ENCODE data around the gene TAF11L6.
"Not testable (repeated sequence)": the region's sequence is repeated elsewhere in the genome, so short reads cannot be mapped to it uniquely, and the experiment has no call there.

The TAF11L6 gene
- total RNA-seq: 0 reads per million in 17 experiments

GRCh38 chr5:17528369-17528768 lies at the start of gene TAF11L6:
Gene TAF11L6 (plus strand): TSS chr5:17528669.
- DNase-seq: not testable (repeated sequence)

DNA sequence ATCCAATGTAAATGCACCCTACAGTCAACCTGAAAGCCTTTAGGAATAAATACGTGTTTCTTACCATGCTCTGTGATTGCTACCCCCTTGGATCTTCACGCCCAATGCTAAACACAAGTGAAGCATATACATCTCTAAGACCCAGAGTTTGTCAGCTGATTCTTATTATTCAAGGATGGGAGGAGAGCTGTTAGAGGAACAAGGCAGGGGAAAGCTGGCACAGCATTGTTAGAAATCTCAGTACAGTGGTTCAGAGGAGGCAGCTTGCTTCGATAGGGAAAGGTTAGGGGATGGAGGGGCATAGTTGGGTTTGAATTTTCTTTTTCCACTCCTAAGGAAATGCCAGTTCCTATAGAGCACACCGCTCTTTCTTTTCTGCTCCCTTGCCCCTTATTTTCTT lies 47.1 kb upstream of the TAF11L6 start:
- DNase-seq: peak in 1 of 4 experiments; percentile 6

DNA sequence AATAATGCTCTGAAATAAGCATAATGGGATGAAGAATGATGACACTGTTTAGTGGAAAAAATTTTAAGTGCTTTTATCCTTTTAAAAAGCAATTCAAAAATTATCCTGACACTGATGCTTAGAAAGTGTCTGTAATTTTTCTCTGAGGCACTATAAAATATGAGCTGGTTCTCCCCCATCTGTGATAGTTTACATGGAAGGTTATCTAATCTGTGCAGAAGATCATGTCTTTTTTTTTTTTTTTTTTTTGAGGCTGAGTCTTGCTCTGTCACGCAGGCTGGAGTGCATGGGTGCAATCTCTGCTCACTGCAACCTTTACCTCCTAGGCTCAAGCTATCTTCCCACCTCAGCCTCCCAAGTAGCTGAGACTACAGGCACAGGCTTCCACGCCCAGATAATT lies 45.7 kb upstream of the TAF11L6 start:
- DNase-seq: no peak

- DNase-seq: peak in 2 of 4 experiments; percentile 1 to 2
Measured at GRCh38 chr5:17486464-17487173, 41.9 kb upstream of the TAF11L6 start.

GRCh38 chr5:17487174-17487512 lies 41.3 kb upstream of the TAF11L6 start:
- DNase-seq: no peak

GRCh38 chr5:17491257-17491656 lies 37.2 kb upstream of the TAF11L6 start:
- not testable (repeated sequence) for DNase-seq

DNA sequence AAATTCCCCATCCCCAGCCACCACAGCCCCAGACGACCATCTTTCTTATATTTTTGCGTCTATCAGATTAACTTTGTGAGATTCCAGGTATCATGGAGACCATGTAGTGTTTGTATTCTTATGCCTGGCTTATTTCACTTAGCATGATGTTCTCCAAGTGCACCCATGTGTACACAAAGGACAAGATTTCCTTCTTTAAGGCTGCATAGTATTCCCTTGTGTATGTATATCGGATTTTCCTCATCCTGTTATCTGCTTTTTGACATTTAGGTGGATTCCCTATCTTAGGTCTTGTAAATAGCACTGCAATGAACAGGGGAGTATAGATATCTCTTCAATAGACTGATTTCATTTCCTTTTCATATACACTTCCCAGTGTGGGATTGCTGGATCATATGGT lies 35.7 kb upstream of the TAF11L6 start:
- no peak for DNase-seq

DNA sequence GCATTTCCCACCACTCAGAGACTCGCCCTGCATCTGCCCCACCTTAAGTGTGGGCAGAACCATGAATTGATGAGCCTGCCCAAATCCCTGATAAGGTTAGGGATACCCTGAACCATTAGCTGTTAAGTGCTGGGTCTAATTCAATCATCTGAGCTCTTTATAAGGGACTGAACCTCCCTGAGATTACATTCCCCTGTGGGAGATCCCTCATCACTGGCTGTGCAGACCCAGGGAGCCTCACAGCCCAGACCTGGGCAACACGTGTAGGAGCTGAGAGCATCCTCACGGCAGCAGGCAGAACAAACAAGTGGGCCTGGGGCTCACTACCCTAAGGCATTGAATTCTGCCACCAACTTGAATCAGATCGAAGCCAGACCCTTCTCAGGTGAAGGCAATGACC lies 31.0 kb upstream of the TAF11L6 start:
- no peak for DNase-seq

DNA sequence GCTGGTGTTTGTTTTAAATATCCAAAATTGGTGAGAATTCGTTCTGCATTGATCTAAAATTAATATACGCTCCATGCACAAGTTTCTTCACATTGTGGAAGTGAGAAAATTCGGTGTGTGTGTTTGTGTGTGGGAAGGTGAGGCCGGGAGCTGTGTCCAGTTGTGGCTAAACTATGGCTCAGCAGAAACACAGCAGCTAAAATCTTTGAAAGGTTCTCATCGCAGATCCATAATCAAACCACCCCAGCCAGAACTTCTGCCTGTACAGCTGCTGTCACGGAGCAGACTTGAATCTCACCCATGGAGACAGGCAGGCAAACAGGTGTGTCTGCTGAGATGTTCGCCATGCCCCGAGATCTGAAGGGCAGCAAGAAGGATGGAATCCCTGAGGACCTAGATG lies 30.5 kb upstream of the TAF11L6 start, which contains the start of gene TAF11L2:
Gene TAF11L2, plus strand, starts transcription at position 301 of the 400 bp plus-strand sequence.
- not testable (repeated sequence) for DNase-seq

GRCh38 chr5:17511775-17512325 lies 16.6 kb upstream of the TAF11L6 start:
- DNase-seq: no peak

DNA sequence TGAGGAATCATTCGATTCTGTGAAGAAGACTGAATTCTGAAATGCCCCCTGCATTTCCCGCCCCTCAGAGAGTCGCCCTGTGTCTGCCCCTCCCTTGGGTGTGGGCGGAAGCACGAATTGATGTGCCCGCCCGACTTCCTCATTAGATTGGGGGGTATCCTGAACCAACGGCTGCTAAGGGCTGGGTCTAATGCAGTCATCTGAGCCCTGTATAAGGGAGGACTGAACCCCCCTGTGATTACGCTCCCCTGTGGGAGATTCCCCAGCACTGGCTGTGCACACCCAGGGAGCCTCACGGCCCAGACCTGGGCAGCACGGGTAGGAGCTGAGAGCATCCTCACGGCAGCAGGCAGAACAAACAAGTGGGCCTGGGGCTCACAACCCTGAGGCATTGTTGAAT lies 10.9 kb upstream of the TAF11L6 start:
- DNase-seq: not testable (repeated sequence)

DNA sequence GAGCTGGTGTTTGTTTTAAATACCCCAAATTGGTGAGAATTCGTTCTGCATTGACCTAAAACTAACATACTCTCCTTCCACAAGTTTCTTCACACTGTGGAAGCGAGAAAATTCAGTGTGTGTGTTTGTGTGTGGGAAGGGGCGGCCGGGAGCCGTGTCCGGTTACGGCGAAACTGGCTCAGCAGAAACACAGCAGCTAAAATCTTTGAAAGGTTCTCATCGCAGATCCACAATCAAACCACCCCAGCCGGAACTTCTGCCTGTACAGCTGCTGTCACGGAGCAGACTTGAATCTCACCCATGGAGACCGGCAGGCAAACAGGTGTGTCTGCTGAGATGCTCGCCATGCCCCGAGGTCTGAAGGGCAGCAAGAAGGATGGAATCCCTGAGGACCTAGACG lies 10.4 kb upstream of the TAF11L6 start, which contains the start of gene TAF11L3:
Gene TAF11L3, plus strand, starts transcription at position 301 of the 400 bp plus-strand sequence.
- not testable (repeated sequence) for DNase-seq

DNA sequence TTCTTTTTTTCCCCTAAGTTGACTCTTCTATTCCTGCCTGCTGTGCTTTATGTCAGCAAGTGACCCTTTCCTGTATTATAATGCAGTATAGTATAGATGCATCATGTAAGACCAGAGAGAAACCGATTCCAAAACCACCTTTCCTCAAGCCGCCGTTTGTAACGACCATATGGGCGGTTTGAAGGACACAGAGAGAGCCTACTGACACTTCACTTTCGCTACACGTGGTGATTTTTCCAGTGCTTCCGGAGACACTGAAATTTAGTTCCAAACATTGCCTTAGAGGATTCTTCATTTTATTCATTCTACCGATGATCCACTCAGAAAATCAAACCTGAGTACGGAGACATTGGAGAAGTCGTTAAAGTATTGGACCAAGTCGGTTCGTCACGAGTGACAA lies 9.0 kb upstream of the TAF11L6 start:
- not testable (repeated sequence) for DNase-seq

DNA sequence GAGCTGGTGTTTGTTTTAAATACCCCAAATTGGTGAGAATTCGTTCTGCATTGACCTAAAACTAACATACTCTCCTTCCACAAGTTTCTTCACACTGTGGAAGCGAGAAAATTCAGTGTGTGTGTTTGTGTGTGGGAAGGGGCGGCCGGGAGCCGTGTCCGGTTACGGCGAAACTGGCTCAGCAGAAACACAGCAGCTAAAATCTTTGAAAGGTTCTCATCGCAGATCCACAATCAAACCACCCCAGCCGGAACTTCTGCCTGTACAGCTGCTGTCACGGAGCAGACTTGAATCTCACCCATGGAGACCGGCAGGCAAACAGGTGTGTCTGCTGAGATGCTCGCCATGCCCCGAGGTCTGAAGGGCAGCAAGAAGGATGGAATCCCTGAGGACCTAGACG lies 7.0 kb upstream of the TAF11L6 start, which contains the start of gene TAF11L4:
Gene TAF11L4, plus strand, starts transcription at position 301 of the 400 bp plus-strand sequence.
- DNase-seq: not testable (repeated sequence)

GRCh38 chr5:17524935-17525334 lies 3.5 kb upstream of the TAF11L6 start, which contains the start of gene TAF11L5:
Gene TAF11L5 (plus strand): TSS chr5:17525235.
- not testable (repeated sequence) for DNase-seq

GRCh38 chr5:17526504-17526903 lies 2.0 kb upstream of the TAF11L6 start:
- peak in 1 of 4 experiments; percentile 3 for DNase-seq

All from suppressor macrophage (primary cell).